CD4-positive, CD25-positive, alpha-beta regulatory T cell (primary cell): ENCODE results near the gene KHDC4. TPM values are rescaled to one million over a fixed set of nuclear protein-coding genes. Genes with fewer than 3 reads are reported as not detected.

Experiments
- ATAC-seq, 2 donors: fragments of 150-1000 bp; cut with Tn5 transposase; one replicate each; pipeline ENCODE4 v1.10.0; 2021; ENCODE audit warnings: low read depth in 2 of 2, moderate number of reproducible peaks in 2 of 2, moderate library complexity in 1 of 2
- DNase-seq, 3 donors: peaks; one replicate each; pipeline versions ENCODE4 v3.0.0 to v3.0.0-alpha.2; 2012 to 2022; ENCODE audit warnings: mixed read lengths in 1 of 3
- H3K27ac ChIP-seq: one replicate; pipeline ENCODE4 v1.7.0; 2013; ENCODE audit warnings: mild to moderate bottlenecking, low read length; ENCODE audit not compliant: insufficient read depth, poor library complexity, severe bottlenecking
- H3K27me3 ChIP-seq: one replicate; pipeline ENCODE4 v1.7.0; 2013; ENCODE audit warnings: low read length; ENCODE audit not compliant: control insufficient read depth, insufficient read depth
- H3K36me3 ChIP-seq: one replicate; pipeline ENCODE4 v1.7.0; 2013; ENCODE audit warnings: mild to moderate bottlenecking, low read length, moderate library complexity; ENCODE audit not compliant: control insufficient read depth, insufficient read depth
- H3K4me1 ChIP-seq: 2 replicates; pipeline ENCODE4 v1.7.0; 2013; ENCODE audit warnings: mild to moderate bottlenecking, low read length; ENCODE audit not compliant: insufficient read depth, control insufficient read depth, poor library complexity, severe bottlenecking
- H3K4me3 ChIP-seq: one replicate; pipeline ENCODE4 v1.7.0; 2013; ENCODE audit warnings: low read depth, mild to moderate bottlenecking, low read length, moderate library complexity
- H3K9me3 ChIP-seq, 2 experiments: 1 replicate in 1 of 2; 2 replicates in 1 of 2; pipeline ENCODE4 v1.7.0; 2013; ENCODE audit warnings: low read length in 2 of 2, mild to moderate bottlenecking in 1 of 2, moderate library complexity in 1 of 2; ENCODE audit not compliant: control insufficient read depth in 2 of 2
- H3K27ac Mint-ChIP-seq, 3 donors: one replicate each; pipeline ENCODE4 v1.8.0; 2020 to 2022; ENCODE audit warnings: mild to moderate bottlenecking in 3 of 3, mixed read lengths in 3 of 3, moderate library complexity in 2 of 3
- H3K27me3 Mint-ChIP-seq: one replicate; pipeline ENCODE4 v1.8.0; 2022; ENCODE audit warnings: mild to moderate bottlenecking, mixed read lengths
- H3K36me3 Mint-ChIP-seq: one replicate; pipeline ENCODE4 v1.8.0; 2020; ENCODE audit warnings: mixed read lengths
- H3K4me1 Mint-ChIP-seq, 4 donors: one replicate each; pipeline ENCODE4 v1.8.0; 2020 to 2022; ENCODE audit warnings: mixed read lengths in 4 of 4, mild to moderate bottlenecking in 1 of 4
- H3K4me3 Mint-ChIP-seq, 4 donors: one replicate each; pipeline ENCODE4 v1.8.0; 2020 to 2022; ENCODE audit warnings: mild to moderate bottlenecking in 4 of 4, mixed read lengths in 4 of 4, moderate library complexity in 3 of 4
- H3K9me3 Mint-ChIP-seq, 7 donors: one replicate each; pipeline ENCODE4 v1.8.0; 2020 to 2022; ENCODE audit warnings: mixed read lengths in 7 of 7, mild to moderate bottlenecking in 3 of 7, moderate library complexity in 2 of 7
- polyA plus RNA-seq, 4 donors: library from polyadenylated mRNA; unstranded; fragments of 300-500 nt; fragmentation: Illumina TruSeq; gene quantifications; one replicate each; pipeline ENCODE4 v1.2.3, GENCODE V29; 2021
- total RNA-seq: library from RNA; stranded (reverse); gene quantifications from one replicate; pipeline ENCODE4 v1.2.3, GENCODE V29; 2022

KHDC4 gene
- total and polyA plus RNA-seq, 5 donors from 2014 or later, result 7.4 to 60.1 (median 8.6) TPM

GRCh38 chr1:155973723-155974122 is 39.5 kb upstream of the KHDC4 start:
- no peaks in the 10 kb centered on the region for H3K27me3 ChIP-seq
- peak overlapping the region; percentile 92 for H3K4me3 ChIP-seq
- no peaks in the 10 kb centered on the region for H3K9me3 ChIP-seq
- Mint-ChIP-seq H3K36me3 (peaks cover 45% of the 10 kb centered on the region), H3K27me3 (no peaks in the 10 kb centered on the region), H3K4me3 (peak overlapping the region; percentile 92 to 100 (median 99)), H3K4me1 (peaks cover 0 to 80% (median 68%) of the 10 kb centered on the region in 4 donors), H3K27ac (peak overlapping the region; percentile 90 to 95 (median 92)), H3K9me3 (peaks cover 0 to 1% (median 0%) of the 10 kb centered on the region in 7 donors)
- peak overlapping the region; percentile 86 for H3K27ac ChIP-seq
- ATAC-seq (no peak), DNase-seq (no peak)
- H3K36me3 ChIP-seq, result peaks cover 24% of the 10 kb centered on the region
- H3K4me1 ChIP-seq, result peaks cover 90% of the 10 kb centered on the region

DNA sequence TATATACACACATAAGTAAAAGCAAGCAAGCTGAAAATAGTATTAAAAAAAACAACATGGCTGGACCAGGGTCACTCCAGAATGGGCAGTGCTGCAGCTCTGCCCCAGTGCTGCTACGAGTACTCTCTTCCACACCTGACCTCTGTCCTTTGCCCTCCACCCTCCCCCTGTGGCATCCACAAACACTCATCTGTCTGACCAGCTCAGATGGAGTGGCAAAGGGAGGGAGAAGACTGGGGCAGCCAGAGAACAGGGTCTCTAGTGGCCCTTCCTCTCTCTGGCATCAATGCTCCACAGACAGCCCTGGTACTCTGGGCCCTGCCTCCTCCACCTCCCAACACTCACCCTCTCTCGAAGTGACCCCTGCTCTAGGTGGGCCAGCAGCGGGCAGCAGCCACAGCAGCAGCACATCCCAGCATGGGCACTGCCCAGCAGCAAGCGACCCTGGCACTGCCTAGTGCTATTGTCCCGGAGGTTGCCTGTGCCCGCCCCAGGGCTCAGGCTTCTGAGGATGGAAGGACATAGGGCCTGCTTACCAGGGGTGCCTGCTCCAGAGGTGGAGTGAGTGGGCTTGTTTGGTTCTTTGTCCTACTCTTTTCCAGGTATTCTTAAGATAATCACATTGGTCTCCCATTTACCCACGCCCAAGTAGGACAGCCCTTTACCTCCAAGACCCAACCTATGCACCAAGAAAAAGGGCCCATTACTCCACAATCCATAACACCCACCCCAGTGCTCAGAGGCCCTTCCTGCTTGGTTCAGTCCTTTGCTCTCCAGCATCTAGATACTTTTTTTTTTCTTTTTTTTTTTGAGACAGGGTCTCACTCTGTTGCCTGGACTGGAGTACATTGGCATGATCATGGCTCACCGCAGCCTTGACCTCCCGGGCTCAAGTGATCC is 37.9 kb upstream of the KHDC4 start:
- no peaks in the 10 kb centered on the region for H3K9me3 ChIP-seq
- peak overlapping the region; percentile 72 for H3K27ac ChIP-seq
- DNase-seq (no peak), ATAC-seq (no peak)
- Mint-ChIP-seq H3K27me3 (no peaks in the 10 kb centered on the region), H3K9me3 (peaks cover 0 to 1% (median 0%) of the 10 kb centered on the region in 7 donors), H3K27ac (peak overlapping the region; percentile 90 to 98 (median 95)), H3K36me3 (peaks cover 41% of the 10 kb centered on the region), H3K4me3 (peak overlapping the region; percentile 76 to 92 (median 88)), H3K4me1 (peaks cover 0 to 96% (median 80%) of the 10 kb centered on the region in 4 donors)
- H3K27me3 ChIP-seq, result no peaks in the 10 kb centered on the region
- peaks cover 98% of the 10 kb centered on the region for H3K4me1 ChIP-seq
- H3K36me3 ChIP-seq, result peaks cover 40% of the 10 kb centered on the region
- H3K4me3 ChIP-seq, result peak overlapping the region; percentile 34

- DNase-seq, result no peak
- no peaks in the 10 kb centered on the region for H3K27me3 ChIP-seq
- Mint-ChIP-seq H3K9me3 (peaks cover 0 to 1% (median 0%) of the 10 kb centered on the region in 7 donors), H3K27ac (peak overlapping the region; percentile 94 to 96 (median 95)), H3K27me3 (no peaks in the 10 kb centered on the region), H3K36me3 (peaks cover 43% of the 10 kb centered on the region), H3K4me1 (peaks cover 0 to 98% (median 78%) of the 10 kb centered on the region in 4 donors), H3K4me3 (peak overlapping the region; percentile 71 to 92 (median 84))
- H3K36me3 ChIP-seq, result peaks cover 55% of the 10 kb centered on the region
- ATAC-seq, result peak; percentile 59 to 60
- peak overlapping the region; percentile 52 for H3K4me3 ChIP-seq
- H3K27ac ChIP-seq, result peak overlapping the region; percentile 72
- no peaks in the 10 kb centered on the region for H3K9me3 ChIP-seq
- peaks cover 88% of the 10 kb centered on the region for H3K4me1 ChIP-seq
Measured at GRCh38 chr1:155970531-155971167, 36.4 kb upstream of the KHDC4 start.

GRCh38 chr1:155969377-155969791 is 35.2 kb upstream of the KHDC4 start:
- H3K36me3 Mint-ChIP-seq, result peaks cover 43% of the 10 kb centered on the region
- no peak for ATAC-seq
- H3K27ac Mint-ChIP-seq, result peak overlapping the region; percentile 94 to 96 (median 95)
- peaks cover 68% of the 10 kb centered on the region for H3K36me3 ChIP-seq
- peaks cover 75% of the 10 kb centered on the region for H3K4me1 ChIP-seq
- no peak overlapping the region for H3K4me3 ChIP-seq
- no peak for DNase-seq
- H3K4me3 Mint-ChIP-seq, result peak overlapping the region in 3 of 4 donors; percentile 69 to 92 (median 71)
- no peaks in the 10 kb centered on the region for H3K9me3 ChIP-seq
- peaks cover 0 to 86% (median 67%) of the 10 kb centered on the region in 4 donors for H3K4me1 Mint-ChIP-seq
- peaks cover 0 to 1% (median 0%) of the 10 kb centered on the region in 7 donors for H3K9me3 Mint-ChIP-seq
- H3K27ac ChIP-seq, result peak overlapping the region; percentile 72
- H3K27me3 ChIP-seq, result no peaks in the 10 kb centered on the region
- no peaks in the 10 kb centered on the region for H3K27me3 Mint-ChIP-seq

- Histone ChIP-seq H3K9me3 (no peaks in the 10 kb centered on the region), H3K27ac (peak overlapping the region; percentile 72), H3K4me3 (peak overlapping the region; percentile 31), H3K27me3 (no peaks in the 10 kb centered on the region), H3K4me1 (peaks cover 68% of the 10 kb centered on the region), H3K36me3 (peaks cover 65% of the 10 kb centered on the region)
- Mint-ChIP-seq H3K9me3 (peaks cover 0 to 1% (median 0%) of the 10 kb centered on the region in 7 donors), H3K36me3 (peaks cover 47% of the 10 kb centered on the region), H3K4me1 (peaks cover 0 to 82% (median 65%) of the 10 kb centered on the region in 4 donors), H3K27me3 (no peaks in the 10 kb centered on the region), H3K27ac (peak overlapping the region; percentile 95 to 97 (median 96)), H3K4me3 (peak overlapping the region in 3 of 4 donors; percentile 69 to 92 (median 71))
- no peak for ATAC-seq
- no peak for DNase-seq
Measured at GRCh38 chr1:155968670-155969069, 34.5 kb upstream of the KHDC4 start.

- Mint-ChIP-seq H3K4me1 (peaks cover 0 to 76% (median 60%) of the 10 kb centered on the region in 4 donors), H3K27me3 (no peaks in the 10 kb centered on the region)
Measured at GRCh38 chr1:155968051-155968400, 33.8 kb upstream of the KHDC4 start.

DNA sequence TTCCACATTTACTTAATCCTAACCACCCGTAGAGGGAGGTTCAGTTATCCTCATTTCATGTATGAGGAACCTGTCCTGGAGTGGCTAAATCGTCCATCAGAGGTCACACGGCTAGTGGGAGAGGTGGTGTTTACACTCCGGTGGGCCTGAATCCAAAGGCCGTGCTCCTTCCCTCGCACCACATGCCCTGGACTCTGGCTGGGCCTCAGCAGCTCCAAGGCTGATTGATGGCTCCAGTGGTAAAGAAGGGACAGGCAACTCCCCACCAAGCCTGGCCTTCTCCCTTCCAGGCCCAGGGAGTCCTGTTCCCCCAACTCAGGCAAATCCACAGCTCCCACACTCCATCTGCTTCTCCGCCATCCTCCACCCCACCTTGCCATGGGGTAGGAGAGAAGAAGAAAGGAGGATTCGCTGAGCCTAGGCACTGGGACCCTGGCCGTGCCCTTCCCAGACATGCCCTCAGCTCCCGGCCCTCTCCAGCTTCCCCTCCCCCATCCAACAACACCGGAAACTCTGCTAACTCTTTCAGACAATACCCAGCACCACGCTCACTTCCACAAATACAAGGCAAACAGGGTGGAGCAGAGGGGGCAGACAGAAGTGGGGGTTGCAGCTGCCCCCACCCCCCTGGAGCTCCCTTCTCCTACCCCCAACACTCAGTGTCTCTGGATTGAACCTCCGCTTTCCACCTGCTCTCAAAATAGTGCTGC is 33.3 kb upstream of the KHDC4 start:
- Histone ChIP-seq H3K27me3 (no peaks in the 10 kb centered on the region), H3K4me1 (peaks cover 57% of the 10 kb centered on the region), H3K36me3 (peaks cover 72% of the 10 kb centered on the region), H3K9me3 (no peaks in the 10 kb centered on the region), H3K4me3 (no peak overlapping the region), H3K27ac (peak overlapping the region; percentile 72)
- Mint-ChIP-seq H3K4me3 (peak overlapping the region; percentile 67 to 92 (median 82)), H3K4me1 (peaks cover 0 to 70% (median 54%) of the 10 kb centered on the region in 4 donors), H3K27ac (peak overlapping the region; percentile 91 to 97 (median 96)), H3K27me3 (no peaks in the 10 kb centered on the region), H3K9me3 (peaks cover 0 to 1% (median 0%) of the 10 kb centered on the region in 7 donors), H3K36me3 (peaks cover 41% of the 10 kb centered on the region)
- DNase-seq (peak in 1 of 3 donors; percentile 60), ATAC-seq (peak; percentile 33 to 58)

More at GRCh38 chr1:155968051-155968400, 33.8 kb upstream of the KHDC4 start:
- no peaks in the 10 kb centered on the region for H3K27me3 ChIP-seq
- peaks cover 67% of the 10 kb centered on the region for H3K36me3 ChIP-seq
- DNase-seq, result no peak
- no peak for ATAC-seq
- H3K27ac ChIP-seq, result peak overlapping the region; percentile 72
- Mint-ChIP-seq H3K36me3 (peaks cover 43% of the 10 kb centered on the region), H3K4me3 (peak overlapping the region; percentile 67 to 92 (median 73)), H3K27ac (peak overlapping the region; percentile 91 to 97 (median 96)), H3K9me3 (peaks cover 0 to 1% (median 0%) of the 10 kb centered on the region in 7 donors)
- no peaks in the 10 kb centered on the region for H3K9me3 ChIP-seq
- H3K4me1 ChIP-seq, result peaks cover 63% of the 10 kb centered on the region
- H3K4me3 ChIP-seq, result peak overlapping the region; percentile 31
